CD4-positive, alpha-beta T cell (primary cell): ENCODE measurements around the gene RAMACL. TPM values are rescaled to one million over a fixed set of nuclear protein-coding genes. Genes with fewer than 3 reads are reported as not detected.

Experiments used
- ATAC-seq: fragments of 200-7000 bp; cut with Tn5 transposase; one replicate; pipeline ENCODE4 v1.10.0; 2022; ENCODE audit warnings: mild to moderate bottlenecking; ENCODE audit not compliant: poor library complexity
- CTCF ChIA-PET: fragments of 350-600 bp; sonication (Branson Sonifier 250); formaldehyde crosslinking; loops from one replicate; lab custom pipeline; 2021; ENCODE audit warnings: antibody characterized with exemption, inconsistent platforms; lab: Charles Lee
- POLR2A ChIA-PET: fragments of 350-600 bp; sonication (Branson Sonifier 250); formaldehyde crosslinking; loops from one replicate; lab custom pipeline; 2021; ENCODE audit warnings: antibody characterized with exemption, inconsistent platforms; lab: Charles Lee
- DNase-seq, 14 experiments: peaks; one replicate each; pipeline ENCODE4 v3.0.0-alpha.2; 2013 to 2020; ENCODE audit warnings: mixed read lengths in 2 of 14
- H3K27ac ChIP-seq, 2 donors: one replicate each; pipeline versions ENCODE4 v1.5.1 to v1.7.0; 2013; ENCODE audit warnings: low read length in 2 of 2, low read depth in 1 of 2, mild to moderate bottlenecking in 1 of 2
- H3K27me3 ChIP-seq, 2 experiments: 1 replicate in 1 of 2; 2 replicates in 1 of 2; pipeline versions ENCODE4 v1.6.1 to v1.7.0; 2013; ENCODE audit warnings: low read length in 2 of 2, control low read depth in 1 of 2, mild to moderate bottlenecking in 1 of 2, moderate library complexity in 1 of 2; ENCODE audit not compliant: insufficient read depth in 2 of 2, control insufficient read depth in 1 of 2
- H3K36me3 ChIP-seq: one replicate; pipeline ENCODE4 v1.6.1; 2013; ENCODE audit warnings: low read length, control low read depth; ENCODE audit not compliant: insufficient read depth
- H3K4me1 ChIP-seq: one replicate; pipeline ENCODE4 v1.6.1; 2013; ENCODE audit warnings: low read length, control low read depth; ENCODE audit not compliant: insufficient read depth
- H3K4me3 ChIP-seq: one replicate; pipeline ENCODE4 v1.5.1; 2013; ENCODE audit warnings: mild to moderate bottlenecking, low read length, moderate library complexity
- H3K9me3 ChIP-seq, 2 experiments: 1 replicate in 1 of 2; 2 replicates in 1 of 2; pipeline versions ENCODE4 v1.6.1 to v1.7.0; 2013; ENCODE audit warnings: low read length in 2 of 2, mild to moderate bottlenecking in 2 of 2, control low read depth in 1 of 2, moderate library complexity in 1 of 2; ENCODE audit not compliant: control insufficient read depth in 1 of 2, insufficient read depth in 1 of 2
- H3K27ac Mint-ChIP-seq: one replicate; pipeline ENCODE4 v1.8.0; 2020; ENCODE audit warnings: mixed read lengths
- H3K27me3 Mint-ChIP-seq: one replicate; pipeline ENCODE4 v1.8.0; 2021; ENCODE audit warnings: mixed read lengths
- H3K36me3 Mint-ChIP-seq: one replicate; pipeline ENCODE4 v1.8.0; 2021; ENCODE audit warnings: low read depth, mixed read lengths
- H3K4me1 Mint-ChIP-seq: one replicate; pipeline ENCODE4 v1.8.0; 2021; ENCODE audit warnings: low read depth, mixed read lengths
- H3K4me3 Mint-ChIP-seq: one replicate; pipeline ENCODE4 v1.8.0; 2020; ENCODE audit warnings: mild to moderate bottlenecking, mixed read lengths
- H3K9me3 Mint-ChIP-seq: one replicate; pipeline ENCODE4 v1.8.0; 2020; ENCODE audit warnings: mixed read lengths
- CTCF ChIP-seq: fragments of 200-600 bp; IDR thresholded peaks from one replicate; pipeline ENCODE4 v1.8.0; 2022; ENCODE audit warnings: antibody characterized with exemption, mild to moderate bottlenecking
- intact Hi-C, 2 experiments: fragments of 100-400 bp; cut with DNase I in 1 of 2; cut with micrococcal nuclease in 1 of 2; formaldehyde crosslinking; loops; one replicate each; pipeline versions ENCODE4 v1.15.1 to v1.9.0; 2023 to 2025; cut with DNase I, micrococcal nuclease
- total RNA-seq, 174 experiments: library from RNA in 2 of 174; stranded (reverse) in 2 of 174; gene quantifications; one replicate each; pipeline ENCODE4 v1.2.3 and lab custom pipeline; 2021 to 2026

Gene RAMACL
- total RNA-seq, 2 experiments from 2014 or later = 0.52 to 0.75 TPM

GRCh38 chr6:166618866-166619761 lies 32.6 kb upstream of the RAMACL start:
- no peak for DNase-seq
- H3K4me3 Mint-ChIP-seq = no peak overlapping the region
- intact Hi-C loops = no loop called here
- no peak for TF ChIP-seq CTCF
- H3K9me3 Mint-ChIP-seq = no peaks in the 10 kb centered on the region
- ChIA-PET CTCF (no interaction called here), POLR2A (no interaction called here)
- Histone ChIP-seq H3K36me3 (no peaks in the 10 kb centered on the region), H3K9me3 (no peaks in the 10 kb centered on the region), H3K27ac (no peak overlapping the region), H3K4me1 (no peaks in the 10 kb centered on the region), H3K27me3 (peaks cover 0 to 5% of the 10 kb centered on the region in 2 experiments), H3K4me3 (no peak overlapping the region)
- no peak for ATAC-seq
- no peak overlapping the region for H3K27ac Mint-ChIP-seq
- no peaks in the 10 kb centered on the region for H3K36me3 Mint-ChIP-seq
- H3K4me1 Mint-ChIP-seq = no peaks in the 10 kb centered on the region
- H3K27me3 Mint-ChIP-seq = peaks cover 5% of the 10 kb centered on the region

- H3K27me3 ChIP-seq = peaks cover 0 to under 1% of the 10 kb centered on the region in 2 experiments
- ChIA-PET CTCF (no interaction called here), POLR2A (no interaction called here)
- Mint-ChIP-seq H3K27ac (no peak overlapping the region), H3K36me3 (no peaks in the 10 kb centered on the region), H3K4me1 (no peaks in the 10 kb centered on the region), H3K9me3 (no peaks in the 10 kb centered on the region), H3K27me3 (peaks cover 5% of the 10 kb centered on the region), H3K4me3 (no peak overlapping the region)
- no peak for TF ChIP-seq CTCF
- H3K4me3 ChIP-seq = no peak overlapping the region
- no peaks in the 10 kb centered on the region for H3K36me3 ChIP-seq
- no peak for DNase-seq
- no peaks in the 10 kb centered on the region for H3K4me1 ChIP-seq
- H3K9me3 ChIP-seq = no peaks in the 10 kb centered on the region
- H3K27ac ChIP-seq = no peak overlapping the region
- ATAC-seq = no peak
- intact Hi-C loops = no loop called here
These were observed 31.8 kb upstream of the RAMACL start for GRCh38 chr6:166618251-166618650.

DNA sequence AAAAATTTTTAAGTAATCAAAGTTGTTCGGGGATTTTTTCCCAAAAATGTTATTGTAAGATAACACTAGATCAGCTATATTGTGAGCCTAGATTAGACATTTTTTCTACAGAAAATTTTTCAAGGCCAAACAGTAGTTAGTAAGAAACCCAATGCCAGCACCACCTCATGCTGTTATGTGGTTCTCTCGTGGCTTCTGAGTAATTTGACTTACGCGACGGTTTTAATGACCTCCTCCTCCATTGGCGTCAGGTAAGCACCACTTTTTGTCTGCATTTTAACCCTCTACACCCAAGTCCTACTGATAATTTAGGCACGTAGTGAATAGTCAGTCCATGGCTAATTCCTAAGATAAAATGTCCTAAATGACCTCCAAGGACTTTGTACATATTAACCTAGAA lies 30.9 kb upstream of the RAMACL start:
- no peaks in the 10 kb centered on the region for H3K4me1 Mint-ChIP-seq
- H3K27me3 ChIP-seq = no peaks in the 10 kb centered on the region
- CTCF ChIA-PET = no interaction called here
- TF ChIP-seq CTCF = no peak
- POLR2A ChIA-PET = no interaction called here
- peaks cover 5% of the 10 kb centered on the region for H3K27me3 Mint-ChIP-seq
- intact Hi-C loops = no loop called here
- H3K4me3 Mint-ChIP-seq = no peak overlapping the region
- H3K4me3 ChIP-seq = no peak overlapping the region
- no peaks in the 10 kb centered on the region for H3K9me3 Mint-ChIP-seq
- no peaks in the 10 kb centered on the region for H3K9me3 ChIP-seq
- no peaks in the 10 kb centered on the region for H3K36me3 ChIP-seq
- ATAC-seq (no peak), DNase-seq (no peak)
- H3K27ac ChIP-seq = no peak overlapping the region
- H3K27ac Mint-ChIP-seq = no peak overlapping the region
- H3K4me1 ChIP-seq = no peaks in the 10 kb centered on the region
- H3K36me3 Mint-ChIP-seq = no peaks in the 10 kb centered on the region
